ENCODE results near the gene KRTAP1-1.

DNA sequence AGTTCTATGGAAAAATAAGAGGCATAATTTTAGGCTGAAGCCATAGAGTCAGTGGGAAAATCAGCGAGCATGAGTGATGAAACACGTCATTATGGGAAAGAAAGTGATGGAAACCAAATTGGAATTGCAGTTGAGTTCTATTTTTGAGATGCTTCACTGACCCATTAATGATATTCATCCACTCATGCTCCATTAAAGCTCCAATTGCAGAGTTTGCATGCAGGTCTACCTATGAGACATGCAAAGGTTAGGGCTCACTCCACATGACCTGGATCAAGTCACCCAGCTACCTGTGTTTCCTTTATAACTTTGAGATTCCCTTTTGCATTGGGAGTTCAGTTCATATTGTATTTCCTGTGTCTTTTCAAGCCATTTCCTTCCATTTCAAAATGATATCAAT is 32.4 kb upstream of the KRTAP1-1 start:
- TF ChIP-seq, protein P1, sequence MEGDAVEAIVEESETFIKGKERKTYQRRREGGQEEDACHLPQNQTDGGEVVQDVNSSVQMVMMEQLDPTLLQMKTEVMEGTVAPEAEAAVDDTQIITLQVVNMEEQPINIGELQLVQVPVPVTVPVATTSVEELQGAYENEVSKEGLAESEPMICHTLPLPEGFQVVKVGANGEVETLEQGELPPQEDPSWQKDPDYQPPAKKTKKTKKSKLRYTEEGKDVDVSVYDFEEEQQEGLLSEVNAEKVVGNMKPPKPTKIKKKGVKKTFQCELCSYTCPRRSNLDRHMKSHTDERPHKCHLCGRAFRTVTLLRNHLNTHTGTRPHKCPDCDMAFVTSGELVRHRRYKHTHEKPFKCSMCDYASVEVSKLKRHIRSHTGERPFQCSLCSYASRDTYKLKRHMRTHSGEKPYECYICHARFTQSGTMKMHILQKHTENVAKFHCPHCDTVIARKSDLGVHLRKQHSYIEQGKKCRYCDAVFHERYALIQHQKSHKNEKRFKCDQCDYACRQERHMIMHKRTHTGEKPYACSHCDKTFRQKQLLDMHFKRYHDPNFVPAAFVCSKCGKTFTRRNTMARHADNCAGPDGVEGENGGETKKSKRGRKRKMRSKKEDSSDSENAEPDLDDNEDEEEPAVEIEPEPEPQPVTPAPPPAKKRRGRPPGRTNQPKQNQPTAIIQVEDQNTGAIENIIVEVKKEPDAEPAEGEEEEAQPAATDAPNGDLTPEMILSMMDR (IDR thresholded peaks at IDR 0.05; ENCODE audit: low read depth, low read length, poor library complexity, severe bottlenecking) = no peak
- no peak for TF ChIP-seq EZH2phosphoT487 (IDR thresholded peaks at IDR 0.05; ENCODE audit: borderline replicate concordance, low read length)
